GM06990 (cell line): ENCODE results near the gene KRTAP26-1.

ENCODE experiments used
- DNase-seq: peaks from one replicate; pipeline ENCODE4 v3.0.0-alpha.2; 2011; ENCODE audit not compliant: insufficient read length; ENCODE audit errors: extremely low read depth
- H3K27me3 ChIP-seq: replicated peaks from 2 replicates; pipeline ENCODE4 v1.6.0; 2011; ENCODE audit warnings: low read length; ENCODE audit not compliant: control insufficient read depth, insufficient read depth
- H3K36me3 ChIP-seq: 2 replicates; pipeline ENCODE4 v1.5.1; 2011; ENCODE audit warnings: low read length; ENCODE audit not compliant: control insufficient read depth, insufficient read depth
- H3K4me3 ChIP-seq: replicated peaks from 2 replicates; pipeline ENCODE4 v1.5.1; 2011; ENCODE audit warnings: low read depth, mild to moderate bottlenecking, control low read depth, low read length
- CTCF ChIP-seq: IDR thresholded peaks from 2 replicates; pipeline ENCODE4 v1.5.1; 2011; ENCODE audit warnings: low read length, control low read depth, mild to moderate bottlenecking, inconsistent platforms; ENCODE audit not compliant: insufficient read depth, poor library complexity, severe bottlenecking

KRTAP26-1 gene, protein sequence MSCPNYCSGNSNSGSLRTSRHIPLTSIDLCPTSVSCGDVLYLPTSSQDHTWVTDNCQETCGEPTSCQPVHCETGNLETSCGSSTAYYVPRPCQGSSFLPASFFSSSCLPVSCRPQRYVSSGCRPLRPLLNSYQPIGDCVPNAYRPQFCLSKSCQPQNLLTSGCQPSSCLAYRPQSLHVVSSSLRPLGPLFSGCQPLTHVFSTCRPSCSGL

DNA sequence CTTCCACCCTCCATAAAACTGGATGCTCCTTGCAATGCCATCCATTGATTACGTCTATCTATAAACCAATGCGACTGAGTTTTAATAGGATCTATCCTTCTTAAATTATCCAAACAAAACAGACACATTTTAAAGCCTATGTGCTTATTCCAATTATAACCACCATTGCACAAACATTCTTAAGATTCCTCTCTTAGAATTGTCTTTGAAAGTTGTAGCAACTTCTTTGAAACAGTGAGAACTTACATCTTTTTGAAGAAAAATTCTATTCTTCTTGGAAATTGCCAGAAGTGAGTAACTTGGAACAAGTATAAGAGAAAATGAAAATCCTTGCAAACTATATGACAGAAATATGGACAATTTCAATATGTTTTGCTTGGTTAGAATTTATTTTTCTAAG is at the start of gene KRTAP26-1:
TSS of gene KRTAP26-1 (minus strand) at position 101 of the 400 bp plus-strand sequence. CDS start 280 bp downstream, outside the sequence.
- H3K4me3 ChIP-seq = no peak within 1 kb of the TSS
- H3K36me3 ChIP-seq = no peaks in the 10 kb centered on the region
- no peaks in the 10 kb centered on the region for H3K27me3 ChIP-seq
- DNase-seq = no peak
- TF ChIP-seq CTCF = no peak

GRCh38 chr21:30355906-30356305 is 35.8 kb upstream of the KRTAP26-1 start:
- Histone ChIP-seq H3K4me3 (no peak overlapping the region), H3K36me3 (no peaks in the 10 kb centered on the region), H3K27me3 (no peaks in the 10 kb centered on the region)
- no peak for DNase-seq
- TF ChIP-seq CTCF = no peak

GRCh38 chr21:30354308-30355005 is 34.3 kb upstream of the KRTAP26-1 start:
- no peak for DNase-seq
- no peak overlapping the region for H3K4me3 ChIP-seq
- H3K36me3 ChIP-seq = no peaks in the 10 kb centered on the region
- H3K27me3 ChIP-seq = no peaks in the 10 kb centered on the region
- TF ChIP-seq CTCF = no peak

GRCh38 chr21:30351534-30351933 is 31.4 kb upstream of the KRTAP26-1 start:
- Histone ChIP-seq H3K4me3 (no peak overlapping the region), H3K36me3 (no peaks in the 10 kb centered on the region), H3K27me3 (no peaks in the 10 kb centered on the region)
- DNase-seq = no peak
- no peak for TF ChIP-seq CTCF

DNA sequence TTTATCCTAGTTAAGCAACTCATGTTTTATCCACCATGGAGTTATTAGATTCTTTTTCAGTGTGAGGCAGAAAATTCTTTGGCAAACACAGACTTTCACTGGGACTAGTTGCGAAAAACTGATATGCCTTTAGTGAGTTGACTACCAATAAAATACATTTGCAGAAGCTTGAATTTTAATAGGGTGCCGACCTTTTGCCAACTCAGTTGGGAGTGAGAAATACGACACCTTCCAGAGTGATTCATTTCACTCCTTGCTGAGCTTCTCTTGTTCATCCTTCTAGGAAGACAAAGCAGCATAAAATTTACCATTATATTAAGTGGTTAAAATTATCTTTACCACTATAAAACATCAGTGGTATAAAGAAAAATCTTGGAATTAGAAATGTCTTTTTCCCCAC is 29.5 kb upstream of the KRTAP26-1 start:
- no peak for DNase-seq
- no peaks in the 10 kb centered on the region for H3K27me3 ChIP-seq
- no peak for TF ChIP-seq CTCF
- no peaks in the 10 kb centered on the region for H3K36me3 ChIP-seq
- H3K4me3 ChIP-seq = no peak overlapping the region
